T-helper 2 cell treated with Interferon-gamma antibody and Interleukin-4, amounts not matched to agents 5 μg/mL and 100 μg/mL, for 36 hours (primary cell): ENCODE results near the gene SHISA7.

Source experiments
- DNase-seq: peaks from one replicate; pipeline ENCODE4 v3.0.0; 2021; ENCODE audit warnings: low spot score
- H3K27ac Mint-ChIP-seq: one replicate; pipeline ENCODE4 v1.8.0; 2021; ENCODE audit warnings: mild to moderate bottlenecking, mixed read lengths
- H3K27me3 Mint-ChIP-seq: one replicate; pipeline ENCODE4 v1.8.0; 2021; ENCODE audit warnings: low read depth, mixed read lengths
- H3K36me3 Mint-ChIP-seq: one replicate; pipeline ENCODE4 v1.8.0; 2021; ENCODE audit warnings: low read depth, mixed read lengths
- H3K4me1 Mint-ChIP-seq: one replicate; pipeline ENCODE4 v1.8.0; 2021; ENCODE audit warnings: low read depth, mixed read lengths
- H3K4me3 Mint-ChIP-seq: one replicate; pipeline ENCODE4 v1.8.0; 2022; ENCODE audit warnings: mild to moderate bottlenecking, moderate library complexity, mixed read lengths
- H3K9me3 Mint-ChIP-seq: one replicate; pipeline ENCODE4 v1.8.0; 2021; ENCODE audit warnings: mixed read lengths

Gene SHISA7

DNA sequence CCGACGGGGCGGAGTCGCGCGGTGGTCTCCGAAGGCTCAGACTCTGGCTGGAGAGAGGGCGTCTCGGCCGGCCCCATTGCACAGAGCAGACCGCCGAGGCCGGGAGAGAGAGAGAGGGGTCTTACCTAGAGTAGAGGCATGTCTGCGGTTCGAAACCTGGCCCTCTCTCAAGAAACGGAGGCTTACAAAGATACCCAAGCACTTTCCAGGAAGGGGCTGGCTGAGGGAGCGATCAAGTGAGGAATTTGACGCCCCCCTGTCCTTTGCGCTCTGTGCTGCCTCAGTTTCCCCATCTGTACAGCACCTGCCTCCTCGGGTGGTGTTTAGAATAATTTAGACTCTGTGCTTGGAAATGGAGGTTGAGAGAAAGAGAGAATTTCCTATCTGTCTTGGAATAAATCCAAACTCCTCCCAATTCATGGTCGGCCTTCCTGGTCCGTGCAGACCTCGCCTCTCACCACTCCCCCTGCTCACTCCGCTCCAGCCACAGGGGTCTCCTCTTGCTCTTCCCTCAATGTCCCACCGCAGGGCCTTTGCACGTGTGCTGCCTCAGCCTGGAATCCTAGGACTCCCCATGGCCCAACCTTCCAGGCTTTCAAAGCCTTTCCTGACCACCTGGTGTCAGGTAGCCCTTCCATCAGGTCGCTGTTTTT, 19.0 kb upstream of the SHISA7 start:
- Mint-ChIP-seq H3K27me3 (no peaks in the 10 kb centered on the region), H3K27ac (peak overlapping the region; percentile 92), H3K4me3 (peak overlapping the region; percentile 93), H3K4me1 (peaks cover 9% of the 10 kb centered on the region), H3K36me3 (no peaks in the 10 kb centered on the region), H3K9me3 (no peaks in the 10 kb centered on the region)
- no peak for DNase-seq

DNA sequence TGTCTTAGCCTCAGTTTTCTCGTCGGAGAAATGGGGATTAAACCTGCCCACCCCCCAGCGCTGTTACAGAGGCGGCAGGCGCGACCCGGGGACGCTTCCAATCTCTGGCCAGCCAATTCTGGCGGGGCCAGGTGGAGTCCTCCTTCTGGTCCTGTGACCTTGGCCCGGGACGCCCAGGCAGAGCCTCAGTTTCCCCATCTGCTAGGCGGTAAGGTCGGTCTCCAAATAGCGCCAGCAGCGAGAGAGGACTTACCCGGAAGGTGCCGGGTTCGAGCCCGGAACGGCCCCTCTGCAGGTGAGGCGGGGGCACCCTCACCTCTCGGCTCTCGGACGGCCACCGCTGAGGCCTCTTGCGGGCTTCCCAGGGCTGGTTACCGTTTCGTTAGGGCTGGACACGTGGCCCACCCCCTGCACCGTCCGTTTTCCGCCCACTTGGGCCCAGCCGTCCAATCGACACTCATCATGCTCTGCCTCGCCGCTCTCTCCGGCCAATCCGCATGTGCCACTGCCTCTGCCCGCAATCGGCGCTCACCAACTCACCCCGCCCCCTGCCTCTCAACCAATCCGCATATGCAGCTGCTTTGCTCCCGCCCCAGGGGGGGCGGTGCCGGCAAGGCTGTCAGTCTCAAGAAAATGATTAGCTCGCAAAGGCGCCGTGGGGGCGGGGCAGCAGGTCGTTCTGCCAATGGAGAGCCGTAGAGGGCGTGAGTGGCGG, 18.3 kb upstream of the SHISA7 start, which contains the start of gene ISOC2:
TSS of gene ISOC2 (minus strand) at position 384 of the 715 bp plus-strand sequence. CDS start 5,156 bp downstream, outside the sequence.
- no peaks in the 10 kb centered on the region for H3K9me3 Mint-ChIP-seq
- H3K27ac Mint-ChIP-seq = peak within 1 kb of the TSS; percentile 92
- H3K4me3 Mint-ChIP-seq = peak within 1 kb of the TSS; percentile 93
- H3K4me1 Mint-ChIP-seq = peaks cover 9% of the 10 kb centered on the region
- DNase-seq = peak; percentile 100
- H3K27me3 Mint-ChIP-seq = no peaks in the 10 kb centered on the region
- H3K36me3 Mint-ChIP-seq = no peaks in the 10 kb centered on the region

DNA sequence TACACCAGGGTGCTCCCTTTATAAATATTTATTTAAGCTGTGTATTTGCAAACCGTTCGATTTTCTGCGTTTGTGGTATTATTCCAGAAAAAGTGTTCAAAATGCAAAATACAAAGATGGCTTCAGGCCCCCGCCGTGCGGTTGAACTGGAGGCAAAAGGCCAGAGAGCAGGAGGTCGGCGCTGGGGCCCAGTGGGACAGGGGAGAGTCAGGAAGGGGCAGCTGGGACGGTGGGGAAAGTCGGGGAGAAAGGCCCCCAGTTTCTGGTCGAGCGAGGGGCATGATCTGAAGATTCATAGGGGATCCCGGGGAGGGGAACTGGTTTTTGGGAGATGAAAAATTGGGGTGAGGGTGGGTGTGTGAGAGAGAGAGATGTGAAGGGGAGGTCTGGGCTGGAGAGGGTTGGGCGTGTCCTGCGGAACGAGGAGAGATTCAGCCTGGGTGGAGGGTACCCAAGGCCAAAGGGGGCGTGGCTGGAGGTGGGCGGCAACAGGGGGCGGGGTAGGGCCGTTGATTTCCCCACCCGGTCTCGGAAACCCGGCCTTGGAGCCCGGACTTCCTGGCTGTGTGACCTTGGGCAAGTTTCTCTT, 17.7 kb upstream of the SHISA7 start:
- Mint-ChIP-seq H3K4me3 (peak overlapping the region; percentile 93), H3K36me3 (no peaks in the 10 kb centered on the region), H3K27me3 (no peaks in the 10 kb centered on the region), H3K4me1 (peaks cover 9% of the 10 kb centered on the region), H3K9me3 (no peaks in the 10 kb centered on the region), H3K27ac (peak overlapping the region; percentile 92)
- no peak for DNase-seq

DNA sequence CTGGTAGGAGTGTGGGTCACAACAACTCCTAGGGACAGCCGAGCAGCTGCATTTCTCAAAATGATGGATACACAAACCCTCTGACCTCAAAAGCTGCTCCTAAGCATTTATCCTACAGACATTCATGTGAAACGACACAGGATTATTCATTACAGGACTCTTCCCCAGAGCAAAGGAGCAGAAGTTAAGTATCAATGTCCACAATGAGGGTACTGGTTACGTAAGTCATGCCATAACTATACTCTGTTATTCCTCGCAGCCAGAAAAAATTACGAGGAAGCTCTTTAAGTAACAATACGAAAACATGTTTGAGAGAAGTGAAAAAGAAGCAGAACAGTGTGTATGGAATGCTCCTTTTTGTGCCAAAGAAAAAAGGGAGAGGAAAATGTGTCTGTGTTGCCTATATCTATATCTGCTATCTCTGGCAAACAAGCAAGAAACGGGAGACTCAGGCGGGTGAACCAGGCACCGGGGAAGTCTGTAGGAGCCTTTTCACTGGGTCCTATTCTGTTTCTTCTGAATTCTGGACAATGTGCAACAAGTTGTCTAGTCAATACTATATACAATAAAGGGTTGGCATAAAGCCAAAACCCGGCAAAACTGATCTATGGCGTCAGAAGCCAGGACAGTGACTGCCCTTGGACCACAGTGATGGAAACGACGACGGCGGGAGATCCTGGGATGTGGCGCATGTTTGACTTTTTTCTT, 17.0 kb upstream of the SHISA7 start:
- H3K4me1 Mint-ChIP-seq = peaks cover 9% of the 10 kb centered on the region
- peak overlapping the region; percentile 93 for H3K4me3 Mint-ChIP-seq
- H3K27me3 Mint-ChIP-seq = no peaks in the 10 kb centered on the region
- H3K27ac Mint-ChIP-seq = no peak overlapping the region
- DNase-seq = no peak
- no peaks in the 10 kb centered on the region for H3K9me3 Mint-ChIP-seq
- no peaks in the 10 kb centered on the region for H3K36me3 Mint-ChIP-seq

DNA sequence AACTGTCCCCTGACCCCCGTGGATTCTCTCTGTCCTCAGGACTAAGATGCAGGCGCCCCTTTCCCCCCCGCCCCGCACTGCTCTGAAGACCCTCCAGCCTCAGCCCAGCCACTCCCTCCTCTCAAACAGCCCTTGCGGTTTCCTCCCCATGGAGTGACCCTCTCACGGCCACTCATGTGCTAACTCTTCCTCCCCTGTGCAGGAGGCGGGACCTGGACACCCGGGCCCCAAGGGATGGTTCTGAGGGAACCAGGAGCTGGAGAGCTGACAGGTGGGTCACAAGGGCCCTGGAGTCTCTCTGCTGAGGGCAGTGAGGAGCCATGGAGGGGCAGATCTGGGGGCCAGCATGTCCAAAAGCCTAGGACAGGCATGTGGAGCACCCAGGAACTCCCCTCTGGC, 16.4 kb upstream of the SHISA7 start:
- no peaks in the 10 kb centered on the region for H3K9me3 Mint-ChIP-seq
- DNase-seq = no peak
- peaks cover 12% of the 10 kb centered on the region for H3K4me1 Mint-ChIP-seq
- H3K27ac Mint-ChIP-seq = no peak overlapping the region
- peaks cover 3% of the 10 kb centered on the region for H3K36me3 Mint-ChIP-seq
- peak overlapping the region; percentile 93 for H3K4me3 Mint-ChIP-seq
- no peaks in the 10 kb centered on the region for H3K27me3 Mint-ChIP-seq

DNA sequence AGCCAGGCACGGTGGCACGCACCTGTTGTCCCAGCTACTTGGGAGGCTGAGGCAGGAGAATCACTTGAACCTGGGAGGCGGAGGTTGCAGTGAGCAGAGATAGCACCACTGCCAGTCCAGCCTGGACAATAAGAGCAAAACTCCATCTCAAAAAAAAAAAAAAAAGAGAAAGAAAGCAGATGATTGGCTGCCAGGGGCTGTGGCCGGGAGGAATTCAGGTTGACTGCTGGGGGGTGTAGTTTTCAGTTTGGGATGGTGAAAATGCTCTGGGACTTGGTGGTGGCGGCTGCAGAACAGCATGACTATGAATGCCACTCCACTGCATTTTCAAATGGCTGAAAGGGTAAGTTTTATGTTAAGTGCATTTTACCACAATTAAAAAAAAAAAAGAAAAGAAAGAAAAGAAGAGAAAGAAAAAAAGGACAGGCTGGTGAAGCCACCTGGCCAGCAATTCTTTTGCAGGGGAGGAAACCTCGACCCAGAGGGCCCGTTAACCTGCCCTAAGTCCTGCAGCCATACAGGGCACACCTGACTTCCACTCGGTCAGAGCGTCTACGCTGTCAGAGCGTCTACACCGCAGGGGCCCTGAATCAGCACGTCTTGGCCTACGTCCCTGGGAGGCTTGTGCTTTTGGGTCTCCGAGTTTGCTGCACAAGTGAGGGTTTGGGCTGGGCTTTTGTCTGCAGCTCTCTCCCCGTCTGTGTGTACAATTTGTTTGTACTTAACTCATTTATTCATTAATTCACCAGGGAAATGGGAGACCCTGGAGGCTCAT, 14.8 kb upstream of the SHISA7 start:
- Mint-ChIP-seq H3K4me1 (peaks cover 12% of the 10 kb centered on the region), H3K9me3 (no peaks in the 10 kb centered on the region), H3K4me3 (no peak overlapping the region), H3K27me3 (peaks cover 9% of the 10 kb centered on the region), H3K27ac (no peak overlapping the region), H3K36me3 (peaks cover 3% of the 10 kb centered on the region)
- DNase-seq = no peak

DNA sequence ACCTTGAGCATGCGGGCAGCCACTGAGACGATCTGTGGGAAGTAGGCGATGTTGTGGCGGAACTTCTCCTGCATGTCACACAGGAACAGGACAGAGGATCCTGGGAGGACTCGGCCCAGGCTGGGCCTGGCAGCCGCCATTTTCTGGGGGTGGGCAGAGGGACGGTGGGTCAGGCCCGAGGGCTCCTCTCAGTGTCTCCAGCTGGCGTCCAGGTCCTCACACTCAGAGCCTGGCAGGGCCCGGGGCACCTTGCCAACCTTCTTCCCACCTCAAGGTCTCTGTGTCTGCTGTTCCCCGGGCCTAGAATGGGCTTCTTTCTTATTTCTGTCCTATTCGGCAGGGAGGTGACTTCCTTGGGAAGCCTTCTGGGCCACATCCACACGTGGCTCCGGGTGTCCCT, 13.2 kb upstream of the SHISA7 start:
- Mint-ChIP-seq H3K27ac (no peak overlapping the region), H3K4me1 (peaks cover 9% of the 10 kb centered on the region)

DNA sequence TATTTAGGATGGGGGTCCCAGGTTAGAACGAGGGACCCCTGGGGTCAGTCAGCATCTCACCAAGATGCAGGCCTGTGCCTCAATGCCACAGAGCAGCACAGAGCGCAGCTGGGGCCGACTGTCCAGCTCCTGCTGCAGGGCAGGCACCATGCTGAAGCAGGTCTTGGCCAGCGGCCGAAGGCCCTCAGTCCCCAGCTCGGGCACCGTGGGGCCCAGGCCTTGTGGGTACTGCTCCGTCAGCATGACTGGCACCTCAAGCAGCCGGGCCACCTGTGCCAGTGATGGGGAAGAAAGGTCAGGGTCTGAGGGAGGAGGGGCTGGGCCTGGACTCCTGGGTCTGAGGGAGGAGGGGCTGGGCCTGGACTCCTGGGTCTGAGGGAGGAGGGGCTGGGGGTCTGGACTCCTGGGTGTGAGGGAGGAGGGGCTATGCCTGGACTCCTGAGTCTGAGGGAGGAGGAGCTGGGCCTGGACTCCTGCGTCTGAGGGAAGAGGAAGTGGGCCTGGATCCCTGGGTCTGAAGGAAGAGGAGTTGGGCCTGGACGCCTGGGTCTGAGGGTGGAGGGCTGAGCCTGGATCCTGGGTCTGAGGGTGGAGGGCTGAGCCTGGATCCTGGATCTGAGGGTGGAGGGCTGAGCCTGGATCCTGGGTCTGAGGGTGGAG, 12.6 kb upstream of the SHISA7 start:
- Mint-ChIP-seq H3K27ac (no peak overlapping the region), H3K4me1 (peaks cover 6% of the 10 kb centered on the region), H3K9me3 (no peaks in the 10 kb centered on the region), H3K4me3 (no peak overlapping the region), H3K36me3 (peaks cover 3% of the 10 kb centered on the region), H3K27me3 (peaks cover 20% of the 10 kb centered on the region)
- no peak for DNase-seq

More for the DNA sequence above, 13.2 kb upstream of the SHISA7 start:
- Mint-ChIP-seq H3K36me3 (peaks cover 3% of the 10 kb centered on the region), H3K27me3 (peaks cover 16% of the 10 kb centered on the region), H3K9me3 (no peaks in the 10 kb centered on the region), H3K4me3 (no peak overlapping the region)
- no peak for DNase-seq

DNA sequence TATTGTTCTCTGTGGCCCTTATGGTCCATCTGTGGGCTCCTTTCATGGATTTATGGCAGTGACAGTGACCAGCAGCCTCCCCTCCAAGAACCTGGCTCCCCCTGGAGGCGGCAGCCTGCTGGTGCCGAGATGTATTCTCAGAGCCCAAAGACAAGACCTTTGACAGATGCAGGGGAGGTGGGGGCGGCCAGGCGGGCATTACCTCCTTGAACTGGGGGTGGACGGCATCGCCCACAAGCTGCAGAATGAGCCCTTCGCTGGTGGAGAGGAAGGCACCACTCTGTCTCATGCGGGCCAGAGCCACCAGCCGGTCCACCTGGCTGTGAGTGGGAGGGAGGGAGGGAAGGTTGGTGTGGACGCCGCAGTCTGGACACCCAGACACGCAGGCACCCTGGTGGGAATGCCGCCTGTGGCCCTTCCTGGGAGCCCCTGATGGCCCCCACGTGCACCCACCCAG, 11.7 kb upstream of the SHISA7 start:
- Mint-ChIP-seq H3K36me3 (peaks cover 3% of the 10 kb centered on the region), H3K9me3 (no peaks in the 10 kb centered on the region), H3K4me1 (peaks cover 4% of the 10 kb centered on the region), H3K4me3 (no peak overlapping the region), H3K27ac (no peak overlapping the region), H3K27me3 (peaks cover 24% of the 10 kb centered on the region)
- no peak for DNase-seq

DNA sequence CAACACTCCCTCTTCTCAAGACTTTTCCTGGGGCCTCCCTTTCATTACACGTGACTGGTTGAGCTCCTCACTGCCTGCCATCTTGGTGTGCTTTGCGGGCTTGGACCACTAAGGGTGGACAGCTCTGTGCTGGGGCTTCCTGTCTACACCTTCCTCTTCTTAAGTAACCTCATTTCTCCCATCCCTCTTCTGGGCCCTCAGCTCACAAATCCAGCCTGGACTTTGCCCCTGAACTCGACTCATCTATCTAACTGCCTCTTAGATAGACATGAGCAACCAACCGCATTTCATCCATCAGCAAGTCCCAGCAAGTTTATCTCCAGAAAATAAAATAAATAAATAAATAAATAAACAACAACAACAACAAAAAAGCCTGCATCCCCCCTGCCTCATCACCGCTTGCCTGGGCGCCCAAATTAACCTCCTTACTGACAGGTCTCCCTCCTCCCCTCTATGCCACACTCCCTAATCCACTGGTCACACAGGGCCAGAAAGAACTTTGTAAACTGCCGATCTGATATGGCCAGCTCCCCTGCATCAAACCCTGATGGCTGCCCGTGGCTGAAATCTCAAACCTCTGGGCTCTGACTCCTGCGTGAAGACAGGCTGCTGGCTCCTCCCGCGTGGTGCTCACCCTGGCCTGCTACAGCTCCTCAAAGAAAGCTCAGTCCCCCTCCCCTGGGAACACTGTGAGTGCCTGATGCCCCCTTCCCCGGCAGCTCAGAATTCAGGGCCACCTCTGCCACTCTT, 10.6 kb upstream of the SHISA7 start:
- peaks cover 24% of the 10 kb centered on the region for H3K27me3 Mint-ChIP-seq
- no peak overlapping the region for H3K27ac Mint-ChIP-seq
- peaks cover 3% of the 10 kb centered on the region for H3K36me3 Mint-ChIP-seq
- H3K4me3 Mint-ChIP-seq = peak overlapping the region; percentile 1
- no peaks in the 10 kb centered on the region for H3K9me3 Mint-ChIP-seq
- H3K4me1 Mint-ChIP-seq = peaks cover 4% of the 10 kb centered on the region
- DNase-seq = no peak

DNA sequence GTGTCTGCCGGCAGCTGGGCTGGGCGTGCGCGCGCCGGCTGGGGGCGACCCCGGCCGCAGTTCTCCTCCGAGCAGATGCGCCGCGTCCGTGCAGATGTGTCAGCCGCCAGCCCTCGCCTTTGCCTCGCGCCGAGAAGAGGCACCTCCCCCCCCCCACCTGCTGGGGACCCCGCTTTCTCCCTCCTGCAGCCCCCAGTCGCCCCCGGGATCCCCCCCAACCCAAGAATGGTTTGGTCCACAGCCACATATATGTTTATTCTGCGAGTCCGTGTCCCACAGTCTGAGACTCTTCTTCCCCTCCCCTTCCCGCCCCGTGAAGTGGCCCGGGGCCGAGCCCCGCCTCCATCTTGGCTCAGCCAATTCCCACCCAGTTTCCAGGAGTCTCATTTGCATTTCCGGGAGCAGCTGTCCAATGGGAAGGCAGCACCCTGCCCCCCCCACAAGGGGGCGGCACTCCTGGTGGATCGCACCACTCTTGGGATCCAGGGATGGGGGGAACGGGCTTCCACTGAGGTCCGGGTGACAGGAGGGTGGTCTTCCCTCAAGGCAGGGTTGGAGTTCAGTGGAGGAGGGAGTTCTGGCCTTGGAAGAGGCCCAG, 9.7 kb upstream of the SHISA7 start:
- Mint-ChIP-seq H3K4me3 (no peak overlapping the region), H3K27me3 (peaks cover 24% of the 10 kb centered on the region), H3K27ac (no peak overlapping the region), H3K36me3 (peaks cover 3% of the 10 kb centered on the region), H3K4me1 (peaks cover 4% of the 10 kb centered on the region), H3K9me3 (no peaks in the 10 kb centered on the region)
- DNase-seq = no peak
